Endodermal cell (in vitro differentiated cells): ENCODE results near the gene GRK1. TPM values are rescaled to one million over a fixed set of nuclear protein-coding genes. Genes with fewer than 3 reads are reported as not detected.

ENCODE experiments used
- DNase-seq: peaks from one replicate; pipeline ENCODE4 v3.0.0-alpha.2; 2017
- H3K27ac ChIP-seq: 2 replicates; pipeline ENCODE4 v1.5.1; 2013; ENCODE audit warnings: mild to moderate bottlenecking, low read depth, low read length, moderate library complexity
- H3K27me3 ChIP-seq: 2 replicates; pipeline ENCODE4 v1.6.1; 2013; ENCODE audit warnings: mild to moderate bottlenecking, low read length, moderate library complexity; ENCODE audit not compliant: insufficient read depth, control insufficient read depth, poor library complexity, severe bottlenecking
- H3K36me3 ChIP-seq: 2 replicates; pipeline ENCODE4 v1.7.0; 2013; ENCODE audit warnings: mild to moderate bottlenecking, low read length, moderate library complexity; ENCODE audit not compliant: control insufficient read depth, insufficient read depth
- H3K4me1 ChIP-seq: one replicate; pipeline ENCODE4 v1.7.0; 2013; ENCODE audit warnings: low read length; ENCODE audit not compliant: control insufficient read depth, insufficient read depth
- H3K4me3 ChIP-seq: 2 replicates; pipeline ENCODE4 v1.5.1; 2013; ENCODE audit warnings: mild to moderate bottlenecking, low read length, moderate library complexity
- H3K9ac ChIP-seq: 2 replicates; pipeline ENCODE4 v1.6.1; 2013; ENCODE audit warnings: mild to moderate bottlenecking, low read length, moderate library complexity; ENCODE audit not compliant: poor library complexity, severe bottlenecking; ENCODE audit errors: extremely low read depth
- H3K9me3 ChIP-seq: 2 replicates; pipeline ENCODE4 v1.6.1; 2013; ENCODE audit warnings: mild to moderate bottlenecking, low read length, moderate library complexity; ENCODE audit not compliant: control insufficient read depth
- H3K27ac Mint-ChIP-seq: 2 replicates; pipeline ENCODE4 v1.8.0; 2020; ENCODE audit warnings: mixed read lengths
- H3K27me3 Mint-ChIP-seq: 2 replicates; pipeline ENCODE4 v1.8.0; 2021; ENCODE audit warnings: mild to moderate bottlenecking, mixed read lengths; ENCODE audit not compliant: insufficient read depth
- H3K36me3 Mint-ChIP-seq: 2 replicates; pipeline ENCODE4 v1.8.0; 2020; ENCODE audit warnings: low read depth, mixed read lengths
- H3K4me1 Mint-ChIP-seq: 2 replicates; pipeline ENCODE4 v1.8.0; 2020; ENCODE audit warnings: mixed read lengths
- H3K4me3 Mint-ChIP-seq: 2 replicates; pipeline ENCODE4 v1.8.0; 2020; ENCODE audit warnings: mild to moderate bottlenecking, moderate library complexity, mixed read lengths
- H3K9me3 Mint-ChIP-seq: 2 replicates; pipeline ENCODE4 v1.8.0; 2020; ENCODE audit warnings: mild to moderate bottlenecking, mixed read lengths
- WGBS, 2 experiments: methylation state at CpG; one replicate each; pipeline versions ENCODE4 v1.1.5 to v1.1.7; 2013; ENCODE audit warnings: missing lambda C conversion rate in 2 of 2, mixed read lengths in 1 of 2; ENCODE audit not compliant: insufficient coverage in 1 of 2, insufficient read length in 1 of 2; 5-methylcytosine and 5-hydroxymethylcytosine counted together
- total RNA-seq, 2 donors: library from RNA; stranded (reverse); fragmentation: NEBNext Ultra II Directional in 1 of 2; extraction: Animal tissue kit (Norgen Biotek cat#: 25700) in 1 of 2; gene quantifications; 2 replicates in 1 of 2; 3 replicates in 1 of 2; pipeline ENCODE4 v1.2.1, GENCODE V29; 2021
- TF ChIP-seq, protein P1 (sequence below): fragments of 200-600 bp; sonication (generic); conservative IDR thresholded peaks from 2 replicates; pipeline ENCODE4 v1.5.0; 2021; ENCODE audit warnings: antibody characterized with exemption, mild to moderate bottlenecking

Gene GRK1
- total RNA-seq, 2 donors from 2014 or later = 1.7 to 2.5 TPM

DNA sequence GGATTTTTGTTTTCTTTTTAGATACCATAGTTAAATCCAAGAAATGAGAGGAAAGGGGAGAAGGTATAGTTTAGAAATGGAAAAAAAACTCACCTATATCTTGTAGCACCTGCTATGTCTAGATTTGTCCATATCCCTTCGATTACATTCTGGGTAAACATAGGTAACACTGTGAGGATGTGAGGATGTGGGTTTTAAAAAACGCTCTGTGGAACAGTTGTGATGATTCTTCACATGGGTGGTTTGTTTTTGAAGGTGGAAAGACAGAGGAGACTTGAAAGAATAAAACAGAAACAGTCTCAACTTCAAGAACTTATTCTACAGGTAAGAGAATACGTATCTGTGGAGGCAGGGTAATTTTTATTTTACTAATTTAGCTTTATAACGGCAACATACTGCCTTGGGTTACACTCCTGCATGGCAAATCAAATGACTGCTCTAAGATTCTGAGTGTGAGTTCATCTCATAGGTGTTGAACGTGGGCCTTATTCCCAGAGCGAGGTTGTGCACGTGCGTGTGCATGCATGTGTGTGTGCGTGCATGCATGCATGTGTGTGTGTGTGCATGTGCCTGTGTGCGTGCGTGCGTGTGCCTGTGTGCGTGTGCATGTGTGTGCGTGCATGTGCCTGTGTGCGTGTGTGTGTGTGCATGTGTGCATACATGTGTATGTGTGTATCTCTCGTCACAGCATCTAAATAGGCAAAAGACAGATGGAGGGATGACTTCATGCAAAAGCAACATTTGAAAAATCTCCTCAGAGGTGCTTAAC is 32.6 kb upstream of the GRK1 start:
- no peaks in the 10 kb centered on the region for H3K9me3 Mint-ChIP-seq
- Histone ChIP-seq H3K4me3 (no peak overlapping the region), H3K9ac (no peak overlapping the region), H3K4me1 (no peaks in the 10 kb centered on the region), H3K36me3 (peaks cover 85% of the 10 kb centered on the region), H3K27me3 (no peaks in the 10 kb centered on the region), H3K27ac (no peak overlapping the region), H3K9me3 (peaks cover 6% of the 10 kb centered on the region)
- H3K27ac Mint-ChIP-seq = no peak overlapping the region
- no peaks in the 10 kb centered on the region for H3K27me3 Mint-ChIP-seq
- H3K4me1 Mint-ChIP-seq = no peaks in the 10 kb centered on the region
- no peak for DNase-seq
- H3K36me3 Mint-ChIP-seq = peaks cover 83% of the 10 kb centered on the region
- 95 to 100% methylated on average over 9 to 16 of the region's 16 CpGs for WGBS, 2 experiments
- TF ChIP-seq, protein P1, sequence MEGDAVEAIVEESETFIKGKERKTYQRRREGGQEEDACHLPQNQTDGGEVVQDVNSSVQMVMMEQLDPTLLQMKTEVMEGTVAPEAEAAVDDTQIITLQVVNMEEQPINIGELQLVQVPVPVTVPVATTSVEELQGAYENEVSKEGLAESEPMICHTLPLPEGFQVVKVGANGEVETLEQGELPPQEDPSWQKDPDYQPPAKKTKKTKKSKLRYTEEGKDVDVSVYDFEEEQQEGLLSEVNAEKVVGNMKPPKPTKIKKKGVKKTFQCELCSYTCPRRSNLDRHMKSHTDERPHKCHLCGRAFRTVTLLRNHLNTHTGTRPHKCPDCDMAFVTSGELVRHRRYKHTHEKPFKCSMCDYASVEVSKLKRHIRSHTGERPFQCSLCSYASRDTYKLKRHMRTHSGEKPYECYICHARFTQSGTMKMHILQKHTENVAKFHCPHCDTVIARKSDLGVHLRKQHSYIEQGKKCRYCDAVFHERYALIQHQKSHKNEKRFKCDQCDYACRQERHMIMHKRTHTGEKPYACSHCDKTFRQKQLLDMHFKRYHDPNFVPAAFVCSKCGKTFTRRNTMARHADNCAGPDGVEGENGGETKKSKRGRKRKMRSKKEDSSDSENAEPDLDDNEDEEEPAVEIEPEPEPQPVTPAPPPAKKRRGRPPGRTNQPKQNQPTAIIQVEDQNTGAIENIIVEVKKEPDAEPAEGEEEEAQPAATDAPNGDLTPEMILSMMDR = no peak
- H3K4me3 Mint-ChIP-seq = no peak overlapping the region

GRCh38 chr13:113635048-113635420 is 32.0 kb upstream of the GRK1 start:
- TF ChIP-seq, protein P1 = no peak
- DNase-seq = no peak
- Mint-ChIP-seq H3K27me3 (no peaks in the 10 kb centered on the region), H3K4me3 (no peak overlapping the region), H3K36me3 (peaks cover 87% of the 10 kb centered on the region), H3K9me3 (peaks cover 4% of the 10 kb centered on the region), H3K27ac (no peak overlapping the region), H3K4me1 (no peaks in the 10 kb centered on the region)
- H3K4me1 ChIP-seq = no peaks in the 10 kb centered on the region
- peaks cover 85% of the 10 kb centered on the region for H3K36me3 ChIP-seq
- no peak overlapping the region for H3K4me3 ChIP-seq
- H3K27me3 ChIP-seq = no peaks in the 10 kb centered on the region
- 97% methylated on average over 5 to 7 of the region's 7 CpGs for WGBS, 2 experiments
- H3K9ac ChIP-seq = no peak overlapping the region
- peaks cover 12% of the 10 kb centered on the region for H3K9me3 ChIP-seq
- no peak overlapping the region for H3K27ac ChIP-seq

- Histone ChIP-seq H3K27me3 (no peaks in the 10 kb centered on the region), H3K4me3 (no peak overlapping the region), H3K9ac (no peak overlapping the region), H3K27ac (no peak overlapping the region), H3K4me1 (no peaks in the 10 kb centered on the region), H3K9me3 (peaks cover 18% of the 10 kb centered on the region), H3K36me3 (peaks cover 87% of the 10 kb centered on the region)
- Mint-ChIP-seq H3K9me3 (peaks cover 10% of the 10 kb centered on the region), H3K27ac (no peak overlapping the region), H3K36me3 (peaks cover 88% of the 10 kb centered on the region), H3K4me3 (no peak overlapping the region), H3K4me1 (no peaks in the 10 kb centered on the region), H3K27me3 (no peaks in the 10 kb centered on the region)
- 94 to 95% methylated on average over 25 of the region's 25 CpGs for WGBS, 2 experiments
- no peak for DNase-seq
- TF ChIP-seq, protein P1 = no peak
Observed at GRCh38 chr13:113635709-113636108, 31.3 kb upstream of the GRK1 start.
